ENCODE data around the gene FAAP20. TPM values are rescaled to one million over a fixed set of nuclear protein-coding genes. Genes with fewer than 3 reads are reported as not detected.
A peak's percentile ranks its signal among the peaks of the same experiment; 100 is the strongest.

Gene FAAP20
- total and polyA plus RNA-seq, 4 donors = 5.6 to 31.5 (median 15.7) TPM

DNA sequence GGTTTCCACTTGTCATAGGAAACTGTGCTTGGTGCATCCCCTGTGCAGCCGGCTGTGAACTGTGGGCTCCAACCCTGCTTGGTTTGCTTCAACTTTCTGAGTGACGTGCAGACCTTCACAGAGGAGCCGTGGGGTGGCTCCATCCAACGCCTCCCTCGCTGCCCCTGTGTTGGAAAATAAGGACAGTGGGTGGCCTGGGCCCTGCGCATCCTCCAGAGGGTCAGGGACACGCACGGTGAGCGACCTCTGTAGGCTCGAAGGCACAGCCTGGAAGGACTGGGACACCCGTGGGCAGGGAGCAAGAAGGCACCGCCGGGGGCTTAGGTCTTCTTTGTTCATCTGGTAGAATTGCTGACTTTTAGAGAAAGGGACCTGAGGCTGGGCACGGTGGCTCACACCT, 6.5 kb upstream of the FAAP20 start:
- Histone ChIP-seq H3K4me1 (ENCODE audit: control insufficient read depth in 4 of 4, insufficient read depth in 4 of 4, low read length in 3 of 4) (peaks cover 9 to 31% (median 18%) of the 10 kb centered on the region in 4 donors), H3K9me3 (ENCODE audit: control insufficient read depth in 4 of 4, low read length in 3 of 4) (no peaks in the 10 kb centered on the region), H3K4me3 (ENCODE audit: low read depth in 1 of 3, low read length in 3 of 3) (no peak overlapping the region), H3K9ac (ENCODE audit: low read depth in 1 of 2, low read length in 2 of 2) (no peak overlapping the region), H3K27ac (ENCODE audit: low read depth in 1 of 2, low read length in 2 of 2) (no peak overlapping the region), H3K36me3 (ENCODE audit: control insufficient read depth in 4 of 4, insufficient read depth in 3 of 4, low read depth in 1 of 4, low read length in 3 of 4) (no peaks in the 10 kb centered on the region), H3K27me3 (ENCODE audit: control insufficient read depth in 4 of 4, insufficient read depth in 4 of 4, low read length in 3 of 4) (no peaks in the 10 kb centered on the region)
- WGBS = 94% methylated on average over 14 of the region's 14 CpGs
- DNase-seq (ENCODE audit: low spot score) = no peak
- TF ChIP-seq, protein P1, sequence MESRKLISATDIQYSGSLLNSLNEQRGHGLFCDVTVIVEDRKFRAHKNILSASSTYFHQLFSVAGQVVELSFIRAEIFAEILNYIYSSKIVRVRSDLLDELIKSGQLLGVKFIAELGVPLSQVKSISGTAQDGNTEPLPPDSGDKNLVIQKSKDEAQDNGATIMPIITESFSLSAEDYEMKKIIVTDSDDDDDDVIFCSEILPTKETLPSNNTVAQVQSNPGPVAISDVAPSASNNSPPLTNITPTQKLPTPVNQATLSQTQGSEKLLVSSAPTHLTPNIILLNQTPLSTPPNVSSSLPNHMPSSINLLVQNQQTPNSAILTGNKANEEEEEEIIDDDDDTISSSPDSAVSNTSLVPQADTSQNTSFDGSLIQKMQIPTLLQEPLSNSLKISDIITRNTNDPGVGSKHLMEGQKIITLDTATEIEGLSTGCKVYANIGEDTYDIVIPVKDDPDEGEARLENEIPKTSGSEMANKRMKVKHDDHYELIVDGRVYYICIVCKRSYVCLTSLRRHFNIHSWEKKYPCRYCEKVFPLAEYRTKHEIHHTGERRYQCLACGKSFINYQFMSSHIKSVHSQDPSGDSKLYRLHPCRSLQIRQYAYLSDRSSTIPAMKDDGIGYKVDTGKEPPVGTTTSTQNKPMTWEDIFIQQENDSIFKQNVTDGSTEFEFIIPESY (IDR thresholded peaks at IDR 0.05) = no peak
- TF ChIP-seq TAF1 (conservative IDR thresholded peaks at IDR 0.05) (no peak), FOXA2 (IDR thresholded peaks at IDR 0.05) (no peak), NR2F2 (IDR thresholded peaks at IDR 0.05) (no peak)
- TF ChIP-seq, protein P2, sequence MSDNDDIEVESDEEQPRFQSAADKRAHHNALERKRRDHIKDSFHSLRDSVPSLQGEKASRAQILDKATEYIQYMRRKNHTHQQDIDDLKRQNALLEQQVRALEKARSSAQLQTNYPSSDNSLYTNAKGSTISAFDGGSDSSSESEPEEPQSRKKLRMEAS (IDR thresholded peaks at IDR 0.05) = no peak
- TF ChIP-seq, protein P3, sequence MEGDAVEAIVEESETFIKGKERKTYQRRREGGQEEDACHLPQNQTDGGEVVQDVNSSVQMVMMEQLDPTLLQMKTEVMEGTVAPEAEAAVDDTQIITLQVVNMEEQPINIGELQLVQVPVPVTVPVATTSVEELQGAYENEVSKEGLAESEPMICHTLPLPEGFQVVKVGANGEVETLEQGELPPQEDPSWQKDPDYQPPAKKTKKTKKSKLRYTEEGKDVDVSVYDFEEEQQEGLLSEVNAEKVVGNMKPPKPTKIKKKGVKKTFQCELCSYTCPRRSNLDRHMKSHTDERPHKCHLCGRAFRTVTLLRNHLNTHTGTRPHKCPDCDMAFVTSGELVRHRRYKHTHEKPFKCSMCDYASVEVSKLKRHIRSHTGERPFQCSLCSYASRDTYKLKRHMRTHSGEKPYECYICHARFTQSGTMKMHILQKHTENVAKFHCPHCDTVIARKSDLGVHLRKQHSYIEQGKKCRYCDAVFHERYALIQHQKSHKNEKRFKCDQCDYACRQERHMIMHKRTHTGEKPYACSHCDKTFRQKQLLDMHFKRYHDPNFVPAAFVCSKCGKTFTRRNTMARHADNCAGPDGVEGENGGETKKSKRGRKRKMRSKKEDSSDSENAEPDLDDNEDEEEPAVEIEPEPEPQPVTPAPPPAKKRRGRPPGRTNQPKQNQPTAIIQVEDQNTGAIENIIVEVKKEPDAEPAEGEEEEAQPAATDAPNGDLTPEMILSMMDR (IDR thresholded peaks at IDR 0.05; ENCODE audit: low read depth, low read length, missing input control) = no peak

DNA sequence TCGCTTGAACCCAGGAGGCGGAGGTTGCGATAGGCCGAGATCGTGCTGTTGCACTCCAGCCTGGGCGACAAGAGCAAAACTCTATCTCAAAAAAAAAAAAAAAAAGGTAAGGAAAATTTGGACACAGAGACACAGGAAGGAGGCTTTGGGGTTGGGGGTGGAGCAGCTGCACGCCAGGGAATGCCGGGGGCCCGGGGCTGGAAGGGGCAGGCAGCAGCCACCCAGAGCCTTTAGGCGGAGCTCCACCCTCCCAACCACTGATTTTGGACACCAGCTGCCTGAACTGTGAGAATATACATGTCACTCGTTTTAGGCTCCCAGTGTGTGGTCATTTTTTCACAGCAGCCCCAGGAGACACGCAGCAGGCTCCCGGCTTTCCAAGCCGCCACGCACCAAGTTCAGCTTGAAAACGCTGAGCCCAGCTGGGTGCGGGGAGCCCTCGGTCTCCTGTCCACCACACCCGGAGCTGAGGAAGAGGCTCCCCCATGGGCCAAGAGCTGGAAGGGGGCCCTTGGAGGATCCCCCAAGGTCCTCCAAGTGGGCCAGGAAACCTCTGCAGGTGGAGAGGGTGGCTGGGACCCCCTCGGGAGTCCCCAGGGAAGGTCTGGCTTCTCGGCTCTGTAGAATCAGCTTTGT, 5.9 kb upstream of the FAAP20 start:
- Histone ChIP-seq H3K9ac (ENCODE audit: low read depth in 1 of 2, low read length in 2 of 2) (no peak overlapping the region), H3K27me3 (ENCODE audit: control insufficient read depth in 4 of 4, insufficient read depth in 4 of 4, low read length in 3 of 4) (no peaks in the 10 kb centered on the region), H3K4me1 (ENCODE audit: control insufficient read depth in 4 of 4, insufficient read depth in 4 of 4, low read length in 3 of 4) (peaks cover 5 to 27% (median 13%) of the 10 kb centered on the region in 4 donors), H3K27ac (ENCODE audit: low read depth in 1 of 2, low read length in 2 of 2) (no peak overlapping the region), H3K4me3 (ENCODE audit: low read depth in 1 of 3, low read length in 3 of 3) (no peak overlapping the region), H3K36me3 (ENCODE audit: control insufficient read depth in 4 of 4, insufficient read depth in 3 of 4, low read depth in 1 of 4, low read length in 3 of 4) (no peaks in the 10 kb centered on the region), H3K9me3 (ENCODE audit: control insufficient read depth in 4 of 4, low read length in 3 of 4) (no peaks in the 10 kb centered on the region)
- TF ChIP-seq FOXA2 (IDR thresholded peaks at IDR 0.05) (no peak), RAD21 (IDR thresholded peaks at IDR 0.05) (no peak), JUND (IDR thresholded peaks at IDR 0.05) (no peak), HNF4A (conservative IDR thresholded peaks at IDR 0.05) (no peak)
- 91% methylated on average over 21 of the region's 21 CpGs for WGBS
- DNase-seq (ENCODE audit: low spot score) = no peak

DNA sequence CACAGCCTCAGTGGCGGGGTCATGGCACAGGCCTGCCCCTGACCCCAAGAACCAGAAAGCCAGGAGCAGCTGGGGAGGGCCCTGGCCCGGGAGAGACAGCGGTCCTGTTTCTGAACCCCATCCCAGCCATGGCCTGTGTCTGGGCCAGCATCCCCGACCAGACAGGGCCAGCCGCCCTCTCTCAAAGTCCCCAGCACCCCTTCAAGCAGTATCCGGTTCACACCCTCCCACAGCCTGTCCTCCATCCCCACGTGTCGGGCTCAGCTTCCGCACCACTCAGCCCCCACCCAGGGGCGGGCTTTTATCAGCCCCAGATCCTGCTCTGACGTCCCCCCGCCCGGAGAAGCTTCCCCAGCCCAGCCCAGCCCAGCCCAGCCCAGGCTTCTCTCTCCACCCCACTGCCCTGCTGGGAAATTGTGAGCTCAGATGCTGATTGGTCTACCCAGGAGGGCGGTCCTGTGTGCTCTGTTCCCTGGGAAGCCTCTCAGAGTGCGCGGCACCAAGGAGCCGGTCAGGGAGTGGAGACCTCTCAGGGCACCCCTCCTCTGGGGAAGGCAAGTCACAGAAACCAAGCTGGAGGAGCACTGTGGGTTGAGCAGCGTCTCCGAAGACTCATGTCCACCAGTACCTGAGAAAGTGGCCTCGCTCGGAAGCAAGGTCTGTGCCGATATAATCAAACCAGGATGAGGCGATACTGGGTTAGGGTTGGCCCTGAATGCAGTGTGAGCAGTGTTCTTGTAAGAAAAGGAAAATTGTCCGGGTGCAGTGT, 4.7 kb upstream of the FAAP20 start:
- 33% methylated on average over 24 of the region's 24 CpGs for WGBS
- H3K9ac ChIP-seq (ENCODE audit: low read depth in 1 of 2, low read length in 2 of 2) = peak overlapping the region in 1 of 2 donors; percentile 68
- no peaks in the 10 kb centered on the region for H3K36me3 ChIP-seq (ENCODE audit: control insufficient read depth in 4 of 4, insufficient read depth in 3 of 4, low read depth in 1 of 4, low read length in 3 of 4)
- H3K27me3 ChIP-seq (ENCODE audit: control insufficient read depth in 4 of 4, insufficient read depth in 4 of 4, low read length in 3 of 4) = no peaks in the 10 kb centered on the region
- no peaks in the 10 kb centered on the region for H3K9me3 ChIP-seq (ENCODE audit: control insufficient read depth in 4 of 4, low read length in 3 of 4)
- DNase-seq (ENCODE audit: low spot score) = peak; percentile 84
- H3K27ac ChIP-seq (ENCODE audit: low read depth in 1 of 2, low read length in 2 of 2) = peak overlapping the region; percentile 49 to 61
- peak overlapping the region in 2 of 3 donors; percentile 42 to 74 for H3K4me3 ChIP-seq (ENCODE audit: low read depth in 1 of 3, low read length in 3 of 3)
- H3K4me1 ChIP-seq (ENCODE audit: control insufficient read depth in 4 of 4, insufficient read depth in 4 of 4, low read length in 3 of 4) = peaks cover 3 to 22% (median 11%) of the 10 kb centered on the region in 4 donors
- TF ChIP-seq HNF4G (IDR thresholded peaks at IDR 0.05) (no peak), GABPA (IDR thresholded peaks at IDR 0.05 in 1 of 2, conservative IDR thresholded peaks at IDR 0.05 in 1 of 2) (no peak), YY1 (IDR thresholded peaks at IDR 0.05) (peak; percentile 44), SP1 (IDR thresholded peaks at IDR 0.05) (peak; percentile 57), RXRA (IDR thresholded peaks at IDR 0.05) (peak in 1 of 2 donors; percentile 4), FOXA1 (IDR thresholded peaks at IDR 0.05) (no peak), RAD21 (IDR thresholded peaks at IDR 0.05) (peak; percentile 49 to 54), EGR1 (IDR thresholded peaks at IDR 0.05; ENCODE audit: low read depth in 2 of 2) (no peak), JUND (IDR thresholded peaks at IDR 0.05) (no peak), TAF1 (conservative IDR thresholded peaks at IDR 0.05) (no peak), FOXA2 (IDR thresholded peaks at IDR 0.05) (no peak)
- TF ChIP-seq, protein P1 (IDR thresholded peaks at IDR 0.05) = no peak
- TF ChIP-seq, protein P3 (IDR thresholded peaks at IDR 0.05; ENCODE audit: low read depth, low read length, missing input control) = no peak
- TF ChIP-seq, protein P4, sequence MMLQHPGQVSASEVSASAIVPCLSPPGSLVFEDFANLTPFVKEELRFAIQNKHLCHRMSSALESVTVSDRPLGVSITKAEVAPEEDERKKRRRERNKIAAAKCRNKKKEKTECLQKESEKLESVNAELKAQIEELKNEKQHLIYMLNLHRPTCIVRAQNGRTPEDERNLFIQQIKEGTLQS (IDR thresholded peaks at IDR 0.05) = no peak
